ENCODE measurements around the gene HCRT.
"Not testable (repeated sequence)": the region's sequence is repeated elsewhere in the genome, so short reads cannot be mapped to it uniquely, and the experiment has no call there.

The HCRT gene

GRCh38 chr17:42179335-42179734 is 5.9 kb downstream of the HCRT start:
- DNase-seq = no peak

DNA sequence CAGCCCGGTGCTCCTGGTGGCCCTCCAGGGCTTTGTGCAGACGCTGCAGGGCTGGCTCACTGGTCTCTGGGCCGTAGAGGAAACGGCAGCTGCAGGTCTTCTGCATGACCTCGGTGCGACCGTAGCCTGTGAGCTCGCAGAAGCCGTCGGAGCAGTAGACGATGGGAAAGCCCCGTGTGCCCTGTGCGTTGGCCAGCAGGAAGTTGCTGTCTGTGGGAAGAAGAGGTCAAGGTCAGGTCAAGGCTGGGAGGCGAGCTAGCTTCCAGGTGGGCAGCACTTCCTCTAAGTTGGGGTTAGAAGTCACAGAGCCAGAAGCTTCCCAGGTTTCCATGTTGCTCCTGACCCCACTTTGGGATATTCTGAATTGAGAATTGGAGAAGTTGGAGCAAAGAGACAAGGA is 6.4 kb downstream of the HCRT start:
- no peak for DNase-seq

GRCh38 chr17:42177684-42178083 is 7.6 kb downstream of the HCRT start:
- no peak for DNase-seq

GRCh38 chr17:42174126-42174783 is 11.0 kb downstream of the HCRT start:
- no peak for DNase-seq

DNA sequence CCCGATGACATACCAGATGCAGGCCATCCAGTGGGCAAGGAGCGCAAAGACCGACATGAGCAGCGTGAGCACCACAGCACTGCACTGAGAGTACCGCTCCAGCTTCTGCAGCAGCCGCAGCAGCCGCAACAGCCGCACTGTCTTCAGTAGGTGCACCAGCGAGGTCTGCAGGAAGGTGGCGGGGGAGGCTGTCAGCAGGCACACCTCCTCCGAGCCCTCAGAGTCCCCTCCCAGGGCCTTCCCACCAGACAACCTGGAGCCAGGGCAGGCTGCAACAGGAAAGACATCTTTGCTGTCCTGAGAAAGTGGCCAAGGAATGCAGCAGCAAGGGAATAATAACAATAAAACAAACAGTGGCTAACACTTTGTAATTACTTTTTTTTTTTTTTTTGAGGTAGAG is 13.4 kb downstream of the HCRT start:
- DNase-seq = no peak

DNA sequence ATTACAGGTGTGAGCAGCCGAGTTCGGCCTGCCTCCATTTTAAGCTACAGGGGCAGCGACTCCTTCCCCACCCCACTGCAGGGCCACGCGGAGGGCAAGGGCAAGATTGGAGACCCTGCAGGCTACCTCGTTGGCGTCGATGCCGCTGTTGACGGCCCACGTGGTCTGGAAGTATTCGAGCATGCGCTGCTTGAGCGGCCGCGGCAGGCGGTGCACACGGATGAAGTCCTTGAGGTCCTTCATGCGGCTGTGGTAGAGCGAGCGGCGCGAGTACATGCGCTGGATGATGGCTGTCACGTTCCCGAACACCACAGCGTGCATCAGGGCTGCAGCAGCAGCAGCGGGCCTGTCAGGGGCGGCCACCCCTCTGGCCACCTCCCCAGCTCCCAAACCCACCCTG is 15.9 kb downstream of the HCRT start:
- no peak for DNase-seq

DNA sequence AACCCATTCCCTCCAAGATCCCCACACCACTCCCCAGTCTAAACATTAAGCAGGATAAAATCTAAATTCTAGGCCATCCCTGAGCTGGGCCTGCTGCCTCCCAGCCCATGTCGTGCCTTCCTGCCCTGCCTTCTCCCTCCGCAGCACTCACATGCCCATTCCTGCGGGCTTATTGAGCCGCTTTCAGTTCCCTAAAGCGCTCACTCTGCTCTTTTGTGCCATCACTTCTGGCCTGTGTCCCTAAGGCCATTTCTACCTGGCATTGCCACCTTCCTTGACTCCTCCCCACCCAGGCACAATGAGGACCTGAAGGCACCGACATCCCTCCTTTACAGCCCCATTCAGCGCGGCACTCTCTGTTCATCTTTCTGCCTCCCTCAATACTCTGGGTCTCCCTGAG is 17.4 kb downstream of the HCRT start:
- DNase-seq = no peak

DNA sequence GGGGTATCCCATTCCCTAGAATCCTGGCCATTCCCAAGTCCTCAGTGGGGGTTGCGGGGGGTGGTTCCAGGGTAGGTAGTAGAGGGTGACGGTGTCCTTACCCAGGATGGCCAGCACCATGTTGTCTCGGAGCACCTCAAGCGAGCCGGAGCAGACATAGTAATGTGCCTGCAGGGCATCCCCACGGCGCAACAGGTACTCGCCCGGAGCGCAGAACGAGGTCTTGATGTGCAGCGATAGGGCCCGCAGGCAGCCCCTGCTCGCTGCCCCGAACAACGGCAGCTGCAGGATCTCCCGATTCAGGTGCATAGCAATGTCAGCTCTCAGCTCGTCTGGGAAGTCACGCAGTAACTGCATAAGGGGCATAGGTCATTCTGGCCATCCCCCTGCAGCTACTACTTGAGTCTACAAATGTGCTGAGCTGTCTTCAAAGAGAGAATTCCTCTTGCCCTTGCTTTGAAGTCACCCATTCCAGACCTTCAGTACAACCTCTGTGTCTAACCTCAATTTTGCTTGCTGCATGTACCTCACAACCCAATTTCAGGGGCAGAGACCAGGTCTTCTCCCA is 19.0 kb downstream of the HCRT start:
- no peak for DNase-seq

GRCh38 chr17:42165751-42166150 is 19.5 kb downstream of the HCRT start:
- no peak for DNase-seq

GRCh38 chr17:42163696-42164407 is 21.4 kb downstream of the HCRT start:
- no peak for DNase-seq

GRCh38 chr17:42163113-42163512 is 22.1 kb downstream of the HCRT start:
- no peak for DNase-seq

GRCh38 chr17:42160531-42160910 is 24.7 kb downstream of the HCRT start:
- DNase-seq = no peak

- no peak for DNase-seq
Measured at GRCh38 chr17:42159796-42160530, 25.3 kb downstream of the HCRT start.

GRCh38 chr17:42155614-42156045 is 29.6 kb downstream of the HCRT start:
- no peak for DNase-seq

- DNase-seq = no peak
Measured at GRCh38 chr17:42153919-42154742, 31.1 kb downstream of the HCRT start.

DNA sequence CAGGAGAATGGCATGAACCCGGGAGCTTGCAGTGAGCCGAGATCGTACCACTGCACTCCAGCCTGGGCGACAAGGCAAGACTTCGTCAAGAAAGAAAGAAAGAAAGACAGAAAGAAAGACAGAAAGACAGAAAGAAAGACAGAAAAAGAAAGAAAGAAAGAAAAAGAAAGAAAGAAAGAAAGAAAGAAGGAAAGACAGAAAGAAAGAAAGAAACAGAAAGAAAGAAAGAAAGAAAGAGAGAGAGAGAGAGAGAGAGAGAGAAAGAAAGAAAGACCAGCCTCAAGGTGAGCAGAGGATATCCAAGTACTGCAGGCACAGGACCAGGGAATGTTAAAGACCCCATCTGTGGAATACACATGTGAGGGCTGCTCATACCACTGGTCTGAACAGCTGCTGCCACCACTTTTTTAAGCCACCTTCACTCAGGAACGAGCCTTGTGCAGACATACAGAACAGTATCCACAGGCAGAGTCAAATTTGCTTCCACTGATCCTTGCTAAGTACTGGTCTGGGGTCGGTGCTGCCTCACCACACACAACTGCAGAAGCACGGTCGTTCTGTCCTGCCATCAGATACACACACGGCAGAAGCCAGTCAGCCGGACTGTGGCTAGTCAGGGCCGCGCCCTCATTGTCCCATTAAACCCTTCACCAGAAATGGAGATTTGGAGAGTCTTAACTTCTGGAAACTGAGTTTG is 38.2 kb downstream of the HCRT start:
- no peak for DNase-seq

- not testable (repeated sequence) for DNase-seq
Measured at GRCh38 chr17:42143138-42143537, 42.1 kb downstream of the HCRT start.

DNA sequence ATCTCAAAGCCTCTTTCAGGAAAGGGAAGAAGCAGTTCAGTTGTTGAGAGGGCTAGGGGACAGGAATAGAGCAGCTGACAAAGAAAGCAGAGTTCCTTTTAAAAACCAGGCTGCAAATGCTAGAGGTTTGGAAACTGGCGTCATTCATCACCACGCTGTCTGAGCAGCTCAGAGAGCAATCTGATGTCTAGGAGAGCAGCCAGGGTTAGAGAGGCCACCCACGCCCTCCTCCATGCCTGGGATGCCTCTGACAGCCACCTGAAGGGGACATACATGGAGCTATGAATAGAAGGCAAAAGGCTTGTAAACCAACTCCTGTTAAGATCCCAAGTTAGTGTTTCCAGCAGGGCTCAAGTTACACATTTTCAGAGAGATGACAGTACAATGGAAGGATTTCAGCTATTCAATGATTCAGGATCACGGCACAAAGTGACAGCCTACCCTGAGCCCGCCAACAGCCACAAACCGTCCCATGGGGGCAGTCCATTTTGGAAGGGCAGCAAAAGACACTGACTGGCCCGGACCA is 42.8 kb downstream of the HCRT start:
- no peak for DNase-seq

DNA sequence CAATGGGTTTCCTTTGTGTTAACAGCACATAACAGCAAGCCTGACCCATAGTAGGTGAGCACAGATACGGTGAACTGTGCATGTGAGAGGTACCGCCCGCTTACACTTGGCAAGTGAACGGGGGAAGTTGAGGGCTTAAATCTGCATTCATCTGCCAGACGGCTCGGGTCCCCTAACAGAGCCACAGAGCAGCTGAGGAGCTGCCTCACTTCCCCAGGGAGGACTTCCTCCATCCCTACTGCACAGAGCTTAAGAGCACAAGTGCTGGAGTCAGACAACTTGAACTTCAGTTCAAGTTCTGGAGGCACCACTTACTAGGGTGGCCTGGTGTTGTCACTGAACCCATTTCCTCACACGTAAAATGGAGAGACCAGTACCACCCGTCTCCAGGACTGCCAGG is 43.9 kb downstream of the HCRT start:
- no peak for DNase-seq

- not testable (repeated sequence) for DNase-seq
Measured at GRCh38 chr17:42140690-42141089, 44.6 kb downstream of the HCRT start.

- DNase-seq = no peak
Measured at GRCh38 chr17:42138749-42139492, 46.3 kb downstream of the HCRT start.
